Sciatic nerve (tissue), 2 donors: ENCODE results near the gene CDH13. TPM values are rescaled to one million over a fixed set of nuclear protein-coding genes. Genes with fewer than 3 reads are reported as not detected.
A peak's percentile ranks its signal among the peaks of the same experiment; 100 is the strongest.

ENCODE experiments used
- ATAC-seq: fragments of 200-7000 bp; cut with Tn5 transposase; one replicate; pipeline ENCODE4 v1.9.1; 2020; ENCODE audit warnings: mild to moderate bottlenecking, moderate library complexity
- DNase-seq: peaks from one replicate; pipeline ENCODE4 v3.0.0-alpha.2; 2020; ENCODE audit warnings: low spot score
- intact Hi-C: fragments of 100-400 bp; cut with DNase I; formaldehyde crosslinking; loops from one replicate; pipeline ENCODE4 v1.14.2; 2022
- total RNA-seq: library from RNA; stranded (reverse); fragmentation: NEBNext Ultra II Directional; extraction: Animal tissue kit (Norgen Biotek cat#: 25700); gene quantifications from one replicate; pipeline ENCODE4 v1.2.1, GENCODE V29; 2021
- donor health status: DM: no; HTN: no; CAD: no.
- donor health status: DM: no; HTN: no; CAD: no.

CDH13 gene
- total RNA-seq, 1 donor from 2014 or later: 7.5 TPM

DNA sequence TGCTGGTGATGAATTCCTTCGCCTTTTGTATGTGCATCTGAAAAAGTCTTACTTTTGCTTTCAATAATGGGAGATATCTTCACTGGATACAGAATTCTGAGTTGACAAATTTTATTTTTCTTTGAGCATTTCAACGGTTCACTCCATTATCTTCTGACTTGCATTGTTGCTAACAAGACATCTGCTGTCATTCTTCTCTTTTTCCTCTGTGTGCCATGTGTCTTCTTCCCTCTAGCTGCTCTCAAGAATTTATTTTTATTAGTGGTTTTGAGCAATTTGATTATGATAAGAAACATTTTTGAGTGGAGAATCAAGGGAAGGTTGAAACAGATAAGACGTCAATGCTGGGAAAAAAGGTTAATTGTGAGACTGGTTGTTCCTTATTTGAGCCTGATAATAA, 471.8 kb downstream of the CDH13 start:
- intact Hi-C loops: no loop called here
- no peak for ATAC-seq

GRCh38 chr16:83100679-83101078, 473.9 kb downstream of the CDH13 start:
- intact Hi-C loops: no loop called here
- no peak for ATAC-seq
- DNase-seq: no peak

More for the DNA sequence above, 471.8 kb downstream of the CDH13 start:
- DNase-seq: no peak

- ATAC-seq (no peak), DNase-seq (no peak)
- intact Hi-C loops: no loop called here
Measured at GRCh38 chr16:83102336-83102735, 475.6 kb downstream of the CDH13 start.

- no peak for DNase-seq
Measured at GRCh38 chr16:83105279-83106077, 478.7 kb downstream of the CDH13 start.

GRCh38 chr16:83109490-83110125, 482.8 kb downstream of the CDH13 start:
- no peak for ATAC-seq
- intact Hi-C loops: no loop called here
- no peak for DNase-seq

More at GRCh38 chr16:83105279-83106077, 478.7 kb downstream of the CDH13 start:
- ATAC-seq: no peak
- intact Hi-C loops: no loop called here

- intact Hi-C loops: no loop called here
Measured at GRCh38 chr16:83110269-83110668, 483.5 kb downstream of the CDH13 start.

DNA sequence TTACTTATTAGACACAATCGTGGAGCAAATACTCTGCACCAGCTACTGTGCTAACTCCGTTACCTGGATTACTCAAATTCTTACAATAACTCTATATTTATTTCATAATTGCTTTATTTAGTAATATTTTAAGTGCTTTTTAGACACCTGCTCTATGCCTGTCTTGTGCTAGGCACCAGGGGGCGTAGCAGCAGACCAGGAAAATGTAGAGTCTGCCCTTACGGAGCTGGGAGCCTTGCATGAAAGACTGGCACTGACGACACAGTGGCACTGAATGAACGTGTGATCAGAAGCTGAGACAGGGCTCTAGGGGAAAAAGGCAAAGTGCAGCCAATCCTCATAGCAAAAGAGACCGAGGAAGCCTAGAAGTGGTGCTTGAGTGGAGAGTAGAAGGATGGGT, 486.5 kb downstream of the CDH13 start:
- no peak for DNase-seq
- ATAC-seq: no peak
- intact Hi-C loops: no loop called here

More at GRCh38 chr16:83110269-83110668, 483.5 kb downstream of the CDH13 start:
- no peak for DNase-seq
- no peak for ATAC-seq

DNA sequence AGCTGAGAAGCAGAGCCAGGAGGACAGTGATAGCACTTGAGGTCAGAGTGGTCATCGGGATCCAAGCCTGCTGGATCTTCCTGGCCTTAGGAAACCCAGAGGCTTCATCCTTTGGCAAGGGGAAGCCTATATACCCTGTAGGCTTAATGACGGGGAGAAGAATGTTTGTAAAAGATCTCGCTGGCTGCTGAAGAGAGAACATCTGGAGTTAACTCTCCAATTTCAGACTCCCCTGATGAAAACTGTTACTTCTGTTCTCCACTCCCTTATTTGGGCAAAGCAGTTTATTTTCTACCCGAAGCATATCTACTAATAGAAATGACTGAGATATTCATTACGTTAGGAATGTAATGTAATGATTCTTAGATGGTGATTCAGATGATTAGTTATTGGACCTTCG, 487.0 kb downstream of the CDH13 start:
- ATAC-seq: no peak
- intact Hi-C loops: no loop called here

GRCh38 chr16:83115491-83116232, 488.9 kb downstream of the CDH13 start:
- intact Hi-C loops: no loop called here

More for the DNA sequence above, 487.0 kb downstream of the CDH13 start:
- DNase-seq: no peak

GRCh38 chr16:83116274-83116892, 489.6 kb downstream of the CDH13 start:
- ATAC-seq (no peak), DNase-seq (no peak)
- intact Hi-C loops: no loop called here

More at GRCh38 chr16:83115491-83116232, 488.9 kb downstream of the CDH13 start:
- ATAC-seq (no peak), DNase-seq (no peak)

GRCh38 chr16:83117810-83118209, 491.0 kb downstream of the CDH13 start:
- no peak for DNase-seq
- intact Hi-C loops: no loop called here
- ATAC-seq: no peak

DNA sequence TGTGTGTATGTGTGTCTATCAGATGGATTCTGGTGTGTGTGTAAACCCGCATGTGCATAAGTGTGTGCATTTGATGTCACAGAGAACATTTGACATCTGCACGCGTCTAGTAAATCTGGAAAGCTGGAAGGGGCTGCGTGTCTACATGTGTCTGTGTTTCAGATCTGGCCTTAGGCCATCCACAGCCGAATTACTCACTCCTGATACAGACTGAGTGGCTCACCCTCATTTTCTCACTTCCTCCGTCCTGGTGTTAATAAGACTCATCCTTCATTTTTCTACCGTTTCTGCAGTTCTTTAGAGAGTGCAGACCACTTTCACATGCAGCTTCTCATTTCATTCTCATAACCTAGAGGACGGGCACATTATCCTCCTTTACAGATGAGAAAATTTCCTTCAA, 491.6 kb downstream of the CDH13 start:
- no peak for DNase-seq
- intact Hi-C loops: no loop called here

DNA sequence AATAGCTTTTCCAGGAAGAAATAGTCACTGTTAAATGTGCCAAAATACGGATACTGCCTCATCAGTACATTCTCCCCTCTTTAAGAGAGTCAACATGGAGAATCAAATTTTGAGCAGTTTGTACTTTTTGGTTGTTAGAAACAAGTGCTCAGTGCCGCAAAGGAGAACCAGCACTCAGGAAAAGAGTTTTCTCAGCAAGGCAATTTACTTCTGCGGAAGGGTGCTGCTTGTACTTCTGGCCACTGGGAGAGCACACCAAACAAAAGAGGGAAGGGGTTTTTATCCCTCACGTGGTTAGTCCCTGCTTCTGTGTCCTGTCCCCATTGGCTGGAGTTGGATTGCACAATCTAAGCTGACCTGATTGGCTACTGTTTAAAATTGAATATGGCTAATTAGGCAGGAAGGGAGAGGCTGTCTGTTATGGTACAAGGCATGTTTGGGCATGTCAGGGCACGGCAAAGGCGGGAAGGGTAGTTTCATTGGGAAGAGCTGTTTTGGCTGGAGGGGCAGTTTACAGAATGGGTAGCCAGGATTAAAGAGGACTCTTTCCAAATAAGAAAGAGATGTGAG, 499.3 kb downstream of the CDH13 start:
- ATAC-seq (no peak), DNase-seq (no peak)
- intact Hi-C loops: no loop called here

More for the DNA sequence above, 491.6 kb downstream of the CDH13 start:
- ATAC-seq: no peak

- no peak for DNase-seq
- no peak for ATAC-seq
- intact Hi-C loops: no loop called here
Measured at GRCh38 chr16:83128041-83128440, 501.3 kb downstream of the CDH13 start.

DNA sequence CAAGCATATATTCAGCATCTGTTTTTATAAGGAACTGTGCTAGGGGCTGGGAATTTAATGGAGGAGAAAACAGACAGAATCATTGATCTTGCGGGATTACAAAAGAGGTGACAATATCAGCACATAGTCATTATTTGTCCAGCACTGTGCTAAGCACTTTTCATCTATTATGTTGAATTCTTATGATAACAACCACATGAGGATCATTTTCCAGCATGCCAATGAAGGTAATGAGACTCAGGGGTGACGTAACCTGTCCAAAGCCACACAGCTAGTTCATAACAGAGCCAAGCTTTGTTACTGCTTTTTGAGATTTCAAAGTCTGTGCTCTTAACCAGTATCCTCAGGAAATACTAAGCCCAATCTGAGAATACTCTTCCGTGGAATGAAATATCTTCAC, 503.3 kb downstream of the CDH13 start:
- intact Hi-C loops: no loop called here
- DNase-seq (no peak), ATAC-seq (no peak)

- intact Hi-C loops: no loop called here
- no peak for ATAC-seq
Measured at GRCh38 chr16:83134638-83135037, 507.9 kb downstream of the CDH13 start.

GRCh38 chr16:83136419-83136818, 509.6 kb downstream of the CDH13 start:
- intact Hi-C loops: no loop called here
- ATAC-seq: peak; percentile 5
- DNase-seq: no peak

More at GRCh38 chr16:83134638-83135037, 507.9 kb downstream of the CDH13 start:
- no peak for DNase-seq

GRCh38 chr16:83136924-83137323, 510.2 kb downstream of the CDH13 start:
- peak; percentile 27 for ATAC-seq
- DNase-seq: no peak
- intact Hi-C loops: no loop called here

DNA sequence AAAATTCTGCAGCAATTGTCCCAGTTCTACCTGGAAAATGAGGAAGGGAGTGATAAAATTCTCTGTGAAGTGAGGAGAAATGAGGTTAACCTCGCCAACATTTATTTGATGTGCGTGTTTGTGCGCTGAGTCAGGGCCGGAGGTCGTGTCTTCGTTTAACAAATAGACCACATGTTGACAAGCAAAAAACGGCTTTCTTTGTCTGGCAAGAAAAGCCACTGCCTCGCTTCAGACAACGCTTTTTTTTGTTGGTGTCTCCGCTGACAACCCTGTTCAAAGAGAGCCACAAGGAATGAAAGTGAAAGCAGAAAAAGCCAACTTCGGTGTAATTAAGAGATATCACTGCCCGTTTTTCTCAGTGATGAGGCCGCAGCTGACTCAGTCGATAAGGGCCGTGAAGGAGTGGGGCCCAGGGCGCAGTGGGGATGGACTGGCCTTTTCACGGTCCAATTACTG, 510.6 kb downstream of the CDH13 start:
- intact Hi-C loops: no loop called here
- no peak for DNase-seq
- ATAC-seq: peak; percentile 92
